NCI-H2107 (cell line): ENCODE measurements around the gene IQSEC1.

Experiments used
- DNase-seq: peaks from one replicate; lab custom pipeline; 2025; lab: John Stamatoyannopoulos, UW

IQSEC1 gene

GRCh38 chr3:12967606-12968351 lies 105.5 kb downstream of the IQSEC1 start:
- no peak for DNase-seq

- no peak for DNase-seq
Observed at GRCh38 chr3:12966847-12967605, 106.2 kb downstream of the IQSEC1 start.

GRCh38 chr3:12965999-12966846 lies 107.0 kb downstream of the IQSEC1 start:
- DNase-seq, result no peak

GRCh38 chr3:12964711-12965612 lies 108.3 kb downstream of the IQSEC1 start:
- DNase-seq, result no peak

GRCh38 chr3:12963922-12964701 lies 109.1 kb downstream of the IQSEC1 start:
- DNase-seq, result no peak

- DNase-seq, result no peak
Observed at GRCh38 chr3:12963231-12963896, 109.9 kb downstream of the IQSEC1 start.

- no peak for DNase-seq
Observed at GRCh38 chr3:12962292-12962691, 110.9 kb downstream of the IQSEC1 start.

- no peak for DNase-seq
Observed at GRCh38 chr3:12961697-12962036, 111.6 kb downstream of the IQSEC1 start.

- no peak for DNase-seq
Observed at GRCh38 chr3:12961007-12961696, 112.1 kb downstream of the IQSEC1 start.

GRCh38 chr3:12960497-12960896 lies 112.7 kb downstream of the IQSEC1 start:
- DNase-seq, result no peak

GRCh38 chr3:12959838-12960378 lies 113.3 kb downstream of the IQSEC1 start:
- DNase-seq, result no peak

- no peak for DNase-seq
Observed at GRCh38 chr3:12959410-12959809, 113.8 kb downstream of the IQSEC1 start.

- no peak for DNase-seq
Observed at GRCh38 chr3:12957824-12958792, 115.1 kb downstream of the IQSEC1 start.

GRCh38 chr3:12957339-12957738 lies 115.9 kb downstream of the IQSEC1 start:
- DNase-seq, result no peak

- DNase-seq, result no peak
Observed at GRCh38 chr3:12956316-12956660, 116.9 kb downstream of the IQSEC1 start.

- no peak for DNase-seq
Observed at GRCh38 chr3:12955651-12956315, 117.4 kb downstream of the IQSEC1 start.

GRCh38 chr3:12954891-12955650 lies 118.2 kb downstream of the IQSEC1 start:
- no peak for DNase-seq
